NCI-H345 treated with DMSO at 0.1 percent for 48 hours (cell line): ENCODE results near the gene ZC3H13.
"Not testable (repeated sequence)": the region's sequence is repeated elsewhere in the genome, so short reads cannot be mapped to it uniquely, and the experiment has no call there.

Experiments used
- DNase-seq: peaks from one replicate; lab custom pipeline; 2025; ENCODE audit not compliant: unreplicated experiment; lab: John Stamatoyannopoulos, UW

Gene ZC3H13

GRCh38 chr13:46016216-46016615 lies 36.3 kb downstream of the ZC3H13 start:
- no peak for DNase-seq

- DNase-seq: no peak
These were observed 37.2 kb downstream of the ZC3H13 start for GRCh38 chr13:46015366-46015765.

DNA sequence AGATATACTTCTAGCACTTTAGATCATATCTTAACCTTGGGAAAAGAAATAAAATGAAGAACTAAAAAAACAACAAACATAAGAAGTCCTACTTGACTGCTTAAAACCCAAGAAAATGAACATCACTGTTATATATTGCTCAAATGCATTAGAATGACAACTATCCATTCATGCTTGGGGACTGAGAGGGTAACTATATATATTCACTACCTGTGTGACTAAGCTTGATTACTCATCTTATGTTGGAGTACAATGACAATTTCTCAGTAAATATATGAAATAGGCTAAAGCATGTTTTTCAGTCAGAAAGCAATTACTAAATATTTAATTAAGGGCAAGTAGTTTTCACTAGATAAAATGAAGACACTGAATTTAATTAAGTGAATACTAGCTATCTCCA lies 40.1 kb downstream of the ZC3H13 start:
- DNase-seq: no peak

DNA sequence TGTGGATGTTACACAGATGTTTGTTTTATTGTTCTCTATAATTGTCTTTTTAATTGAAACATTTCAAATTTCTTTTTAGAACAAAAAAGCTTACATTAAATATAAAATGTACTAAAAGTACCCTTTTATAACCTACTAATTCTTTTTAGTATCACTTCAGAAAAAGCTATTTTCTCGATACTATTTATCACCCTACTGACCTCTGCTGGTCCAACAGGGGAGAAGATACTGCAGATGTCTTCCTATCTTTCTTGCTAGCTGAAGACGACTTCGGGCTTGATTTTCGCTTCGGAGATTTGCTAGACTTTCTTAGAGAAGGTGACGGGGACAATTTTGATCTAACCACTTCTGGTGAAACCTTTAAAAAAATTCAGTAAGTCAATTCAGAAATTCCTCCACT lies 42.4 kb downstream of the ZC3H13 start:
- no peak for DNase-seq

GRCh38 chr13:46008631-46009030 lies 43.9 kb downstream of the ZC3H13 start:
- no peak for DNase-seq

GRCh38 chr13:46006688-46007452 lies 45.7 kb downstream of the ZC3H13 start:
- no peak for DNase-seq

GRCh38 chr13:46004491-46004890 lies 48.1 kb downstream of the ZC3H13 start:
- DNase-seq: no peak

DNA sequence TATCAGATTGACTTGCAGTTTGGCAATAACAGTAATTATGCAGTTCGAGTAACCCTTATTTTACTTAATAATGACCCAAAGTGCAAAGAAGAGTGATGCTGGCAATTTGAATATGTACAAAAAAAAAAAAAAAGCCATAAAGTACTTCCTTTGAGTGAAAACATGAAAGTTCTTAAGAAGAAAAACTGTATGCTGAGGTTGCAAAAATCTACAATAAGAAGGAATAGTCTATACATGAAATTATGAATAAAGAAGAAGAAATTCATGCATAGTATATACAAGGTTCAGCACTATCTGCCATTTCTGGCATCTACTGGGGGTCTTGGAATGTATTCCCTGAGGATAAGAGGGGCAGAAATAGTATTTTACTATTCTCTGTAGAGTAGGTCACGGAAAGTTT lies 55.9 kb downstream of the ZC3H13 start:
- no peak for DNase-seq

GRCh38 chr13:45995245-45995644 lies 57.3 kb downstream of the ZC3H13 start:
- no peak for DNase-seq

- DNase-seq: no peak
These were observed 57.8 kb downstream of the ZC3H13 start for GRCh38 chr13:45994752-45995151.

DNA sequence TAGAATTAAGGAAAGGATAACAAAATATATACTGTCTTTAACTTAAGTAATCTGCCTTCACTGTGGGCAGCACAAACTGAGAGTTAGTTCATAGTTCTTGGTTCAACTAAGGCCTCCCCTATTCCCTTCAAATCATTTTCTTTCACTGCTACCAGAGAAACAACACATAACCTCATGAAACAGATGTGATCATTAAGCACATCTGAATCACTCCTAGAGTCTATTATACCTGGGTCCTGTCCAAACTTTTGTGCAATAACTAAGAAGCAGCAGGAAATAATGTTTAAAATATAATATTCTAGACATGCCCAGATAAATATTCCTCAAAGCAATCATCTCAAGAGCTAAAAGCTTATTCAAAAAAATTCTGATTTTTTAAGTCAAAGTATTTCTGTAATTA lies 62.9 kb downstream of the ZC3H13 start:
- no peak for DNase-seq

DNA sequence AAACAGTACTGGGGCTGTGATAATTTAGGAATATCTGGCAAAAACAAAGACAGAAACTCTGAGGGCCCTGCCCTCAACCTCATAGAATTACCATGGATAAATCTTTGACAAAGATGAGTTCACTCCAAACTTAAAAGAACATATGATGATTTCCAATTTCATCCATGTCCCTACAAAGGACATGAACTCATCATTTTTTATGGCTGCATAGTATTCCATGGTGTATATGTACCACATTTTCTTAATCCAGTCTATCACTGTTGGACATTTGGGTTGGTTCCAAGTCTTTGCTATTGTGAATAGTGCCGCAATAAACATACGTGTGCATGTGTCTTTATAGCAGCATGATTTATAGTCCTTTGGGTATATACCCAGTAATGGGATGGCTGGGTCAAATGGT lies 71.4 kb downstream of the ZC3H13 start:
- DNase-seq: not testable (repeated sequence)

DNA sequence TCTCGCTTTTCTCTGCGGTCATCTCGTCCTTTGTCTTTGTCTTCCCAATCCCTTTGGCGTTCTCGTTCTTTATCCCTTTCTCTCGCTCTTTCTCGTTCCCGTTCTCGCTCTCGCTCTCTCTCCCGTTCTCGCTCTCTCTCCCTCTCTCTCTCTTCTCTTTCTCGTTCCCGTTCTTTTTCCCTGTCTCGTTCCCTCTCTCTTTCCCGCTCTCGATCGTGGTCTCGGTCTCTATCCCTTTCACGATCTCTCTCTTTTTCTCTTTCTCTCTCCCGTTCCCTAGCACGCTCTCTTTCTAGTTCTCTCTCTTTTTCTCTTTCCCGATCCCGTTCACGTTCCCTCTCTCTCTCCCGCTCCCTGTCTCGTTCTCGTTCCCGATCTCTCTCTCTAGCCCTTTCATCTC lies 77.2 kb downstream of the ZC3H13 start:
- no peak for DNase-seq

- DNase-seq: no peak
These were observed 78.0 kb downstream of the ZC3H13 start for GRCh38 chr13:45974500-45974899.

- no peak for DNase-seq
These were observed 85.0 kb downstream of the ZC3H13 start for GRCh38 chr13:45967589-45967988.

GRCh38 chr13:45966715-45967114 lies 85.8 kb downstream of the ZC3H13 start:
- no peak for DNase-seq

DNA sequence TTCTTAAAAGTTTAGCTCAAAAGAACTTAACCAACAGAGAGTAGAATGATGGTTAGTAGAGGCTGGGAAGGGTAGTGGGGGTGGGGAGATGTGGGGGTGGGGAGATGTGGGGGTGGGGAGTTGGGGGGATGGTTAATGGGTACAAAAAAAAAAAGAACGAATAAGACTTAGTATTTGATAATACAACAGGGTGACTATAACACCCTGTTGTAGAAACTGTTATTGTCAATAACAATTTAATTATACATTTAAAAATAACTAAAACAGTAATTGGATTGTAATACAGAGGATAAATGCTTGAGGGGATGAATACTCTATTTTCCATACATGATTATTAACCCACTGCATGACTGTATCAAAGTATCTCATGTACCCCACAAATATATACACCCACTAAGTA lies 91.1 kb downstream of the ZC3H13 start:
- no peak for DNase-seq

DNA sequence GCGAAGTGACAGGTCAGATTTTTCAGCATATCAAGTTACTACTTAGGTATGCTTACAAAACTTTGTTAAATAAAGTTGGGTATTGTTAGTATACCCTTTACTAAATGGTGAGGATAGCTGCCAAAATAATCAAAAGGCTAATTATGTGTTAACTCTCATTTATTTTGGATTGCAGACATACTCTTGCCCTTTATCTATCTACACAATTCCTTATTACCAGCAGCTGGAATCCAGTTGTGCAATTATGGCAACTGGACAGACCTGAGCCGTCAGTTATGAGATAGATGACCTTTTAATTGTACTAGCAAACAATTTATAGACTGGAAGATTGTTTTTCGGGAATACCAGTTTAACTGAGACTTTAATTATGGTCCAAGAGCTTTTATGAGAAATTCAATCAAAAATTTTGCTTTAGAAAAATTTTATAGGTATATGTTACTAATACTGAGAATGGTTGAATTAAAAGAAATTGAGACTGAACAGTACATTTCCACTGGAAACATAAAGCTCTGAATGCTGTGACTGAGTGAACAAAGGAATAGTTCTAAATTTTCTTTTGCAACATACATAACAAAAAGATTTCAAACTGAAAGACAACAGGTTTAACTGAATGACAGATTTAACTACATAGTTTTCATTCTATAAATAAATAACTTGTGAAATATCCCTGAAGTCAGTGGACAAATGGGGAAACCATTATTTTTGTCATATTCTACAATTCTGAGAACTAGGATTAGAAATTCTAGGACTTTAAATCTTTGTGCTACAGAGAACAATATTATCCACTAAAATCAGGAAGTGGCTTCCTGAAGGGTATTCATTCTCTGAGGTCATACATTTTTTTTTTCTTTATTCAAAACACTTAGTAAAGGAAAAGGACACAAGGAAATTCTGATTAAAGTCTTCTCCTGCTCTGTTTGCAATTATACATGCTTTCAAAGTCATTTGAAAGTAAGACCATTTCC lies 97.4 kb downstream of the ZC3H13 start:
- DNase-seq: no peak

DNA sequence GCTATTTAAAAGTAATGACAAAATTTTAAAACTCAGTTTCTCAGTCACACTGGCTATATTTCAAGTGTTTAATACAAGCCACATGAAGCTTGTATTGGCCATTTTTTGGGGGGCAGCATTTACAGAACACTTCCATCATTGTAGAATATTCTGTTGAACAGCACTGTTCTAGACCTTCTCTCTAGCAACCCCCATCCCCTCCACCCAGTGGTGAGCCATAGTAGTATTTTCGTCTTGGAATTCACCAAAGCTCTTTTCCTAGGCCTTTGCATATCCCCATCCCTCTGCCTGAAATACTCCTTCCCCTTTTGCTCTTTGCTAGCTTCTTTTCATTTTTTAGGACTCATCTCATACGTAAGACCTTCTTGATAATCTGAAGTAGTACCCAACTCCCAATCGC lies 99.5 kb downstream of the ZC3H13 start:
- DNase-seq: no peak

DNA sequence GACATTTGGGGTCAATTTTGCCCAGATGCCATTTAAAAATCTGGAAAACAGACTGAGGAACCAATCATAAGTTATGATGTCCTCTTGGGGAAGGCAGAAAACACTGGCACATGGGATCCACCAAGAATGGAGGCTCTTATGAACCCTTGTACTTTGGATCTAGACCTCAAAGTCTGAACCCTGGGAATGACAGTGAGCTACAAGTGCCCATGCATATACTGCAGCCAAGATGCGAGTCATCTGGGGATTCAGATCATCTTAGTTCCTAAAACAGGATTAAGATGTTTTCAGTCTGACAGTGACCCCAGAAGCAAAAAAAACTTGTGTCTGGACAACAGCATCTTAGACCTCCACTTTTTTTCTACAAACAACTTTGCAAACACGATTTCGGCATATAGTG lies 100.8 kb downstream of the ZC3H13 start:
- no peak for DNase-seq

DNA sequence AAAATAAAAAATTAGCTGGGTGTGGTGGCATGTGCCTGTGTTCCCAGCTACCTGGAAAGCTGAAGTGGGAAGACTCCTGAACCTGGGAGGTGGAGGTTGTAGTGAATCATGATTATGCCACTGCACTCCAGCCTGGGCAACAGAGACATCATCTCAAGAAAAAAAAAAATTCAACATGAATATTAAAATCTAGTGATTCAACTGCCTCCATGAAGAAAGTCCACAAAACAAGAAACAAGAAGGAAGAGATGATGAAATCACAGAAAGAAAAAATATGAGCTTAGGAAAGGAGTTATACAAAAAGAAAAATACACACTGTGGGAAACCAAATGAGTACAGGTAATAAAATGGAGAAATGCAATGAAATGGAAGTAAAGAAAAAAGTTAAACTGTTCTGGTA lies 101.4 kb downstream of the ZC3H13 start:
- DNase-seq: no peak

DNA sequence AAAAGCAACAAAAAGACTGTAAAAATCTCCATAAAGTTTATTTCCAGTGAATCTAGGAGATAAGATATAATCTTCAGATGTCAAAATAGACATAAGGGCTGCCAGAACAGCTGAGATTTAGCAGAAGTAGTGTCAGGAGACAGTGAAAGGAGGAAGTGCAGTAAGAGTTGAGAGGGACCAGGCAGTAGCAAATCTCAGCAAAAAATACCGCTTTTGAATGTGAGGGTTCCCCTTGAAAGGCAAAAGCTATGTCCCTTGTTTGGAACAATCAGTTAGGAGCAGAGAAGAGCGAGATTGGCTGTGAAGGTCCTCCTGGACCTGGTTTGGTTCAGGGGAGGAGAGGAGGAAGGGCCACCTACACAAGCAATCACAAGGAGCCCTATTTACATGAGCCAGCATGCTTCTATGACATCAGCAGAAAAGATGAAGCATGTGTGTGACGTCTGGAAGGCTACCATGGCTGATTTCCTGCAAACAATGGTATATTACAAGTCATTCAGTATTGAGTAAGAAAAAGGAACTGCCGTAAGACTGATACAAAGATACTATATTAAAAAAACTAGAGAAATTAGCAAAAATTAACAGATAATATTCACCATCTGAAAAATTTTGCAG lies 102.1 kb downstream of the ZC3H13 start:
- DNase-seq: no peak
